Coronary artery (tissue), 2 donors: ENCODE results near the gene TRABD2B.
A peak's percentile ranks its signal among the peaks of the same experiment; 100 is the strongest.

Experiments
- DNase-seq: peaks from one replicate; pipeline ENCODE4 v3.0.0-alpha.2; 2017; ENCODE audit warnings: low spot score
- H3K27ac ChIP-seq, 2 donors: fragments of 200-600 bp; sonication (generic); one replicate each; pipeline ENCODE4 v1.5.1; 2016 to 2019
- H3K4me3 ChIP-seq: fragments of 200-600 bp; sonication (generic); 2 replicates; pipeline ENCODE4 v1.5.1; 2016; ENCODE audit warnings: mild to moderate bottlenecking, moderate library complexity
- TF ChIP-seq, protein P1 (sequence below): fragments of 200-600 bp; sonication (generic); IDR thresholded peaks from one replicate; pipeline ENCODE4 v1.5.1; 2019; ENCODE audit warnings: antibody characterized with exemption

TRABD2B gene

DNA sequence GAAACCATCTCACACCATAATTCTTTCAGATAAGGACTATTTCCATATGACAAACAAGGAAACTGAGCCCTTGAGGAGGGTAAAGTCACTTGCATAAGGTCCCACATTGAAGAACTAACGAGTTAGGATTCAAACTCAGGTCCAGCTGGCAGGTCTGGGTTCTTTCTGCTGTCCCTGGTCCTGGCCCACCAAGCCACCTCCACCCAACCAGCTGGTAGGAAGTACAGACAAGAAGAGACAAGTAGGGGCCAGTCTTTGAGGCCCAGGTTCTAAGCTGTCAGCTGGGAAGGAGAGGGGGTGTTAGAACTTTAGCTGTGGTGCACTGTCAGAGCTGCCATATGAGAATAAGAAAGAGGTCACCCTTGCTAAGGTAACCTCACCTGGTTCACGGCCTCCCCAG, 188.6 kb downstream of the TRABD2B start:
- no peak overlapping the region for H3K4me3 ChIP-seq
- DNase-seq = no peak
- TF ChIP-seq, protein P1, sequence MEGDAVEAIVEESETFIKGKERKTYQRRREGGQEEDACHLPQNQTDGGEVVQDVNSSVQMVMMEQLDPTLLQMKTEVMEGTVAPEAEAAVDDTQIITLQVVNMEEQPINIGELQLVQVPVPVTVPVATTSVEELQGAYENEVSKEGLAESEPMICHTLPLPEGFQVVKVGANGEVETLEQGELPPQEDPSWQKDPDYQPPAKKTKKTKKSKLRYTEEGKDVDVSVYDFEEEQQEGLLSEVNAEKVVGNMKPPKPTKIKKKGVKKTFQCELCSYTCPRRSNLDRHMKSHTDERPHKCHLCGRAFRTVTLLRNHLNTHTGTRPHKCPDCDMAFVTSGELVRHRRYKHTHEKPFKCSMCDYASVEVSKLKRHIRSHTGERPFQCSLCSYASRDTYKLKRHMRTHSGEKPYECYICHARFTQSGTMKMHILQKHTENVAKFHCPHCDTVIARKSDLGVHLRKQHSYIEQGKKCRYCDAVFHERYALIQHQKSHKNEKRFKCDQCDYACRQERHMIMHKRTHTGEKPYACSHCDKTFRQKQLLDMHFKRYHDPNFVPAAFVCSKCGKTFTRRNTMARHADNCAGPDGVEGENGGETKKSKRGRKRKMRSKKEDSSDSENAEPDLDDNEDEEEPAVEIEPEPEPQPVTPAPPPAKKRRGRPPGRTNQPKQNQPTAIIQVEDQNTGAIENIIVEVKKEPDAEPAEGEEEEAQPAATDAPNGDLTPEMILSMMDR = no peak
- peak overlapping the region; percentile 50 to 80 for H3K27ac ChIP-seq

DNA sequence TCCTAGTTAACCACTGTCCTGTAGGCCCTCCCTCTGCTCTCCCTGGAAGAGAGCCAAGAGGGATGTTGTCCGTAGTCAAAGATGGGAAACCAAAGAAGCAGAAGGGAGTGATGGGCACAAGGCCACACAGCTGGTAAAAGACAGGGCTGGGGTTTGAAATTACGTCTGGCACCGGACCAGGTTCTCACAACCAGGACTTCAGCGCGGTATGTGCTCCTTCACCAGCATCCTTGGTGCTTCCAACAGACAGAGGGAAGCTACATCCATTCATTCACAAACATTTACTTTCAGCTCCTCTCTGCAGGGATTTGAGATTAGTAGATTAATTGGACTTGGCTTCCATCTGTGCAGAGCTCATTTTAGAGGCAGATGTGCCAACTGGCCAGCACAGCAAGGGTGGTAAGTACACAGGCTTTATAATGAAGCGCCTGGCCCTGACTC, 191.2 kb downstream of the TRABD2B start:
- TF ChIP-seq, protein P1 = no peak
- Histone ChIP-seq H3K27ac (peak overlapping the region; percentile 47 to 73), H3K4me3 (no peak overlapping the region)
- DNase-seq = no peak

DNA sequence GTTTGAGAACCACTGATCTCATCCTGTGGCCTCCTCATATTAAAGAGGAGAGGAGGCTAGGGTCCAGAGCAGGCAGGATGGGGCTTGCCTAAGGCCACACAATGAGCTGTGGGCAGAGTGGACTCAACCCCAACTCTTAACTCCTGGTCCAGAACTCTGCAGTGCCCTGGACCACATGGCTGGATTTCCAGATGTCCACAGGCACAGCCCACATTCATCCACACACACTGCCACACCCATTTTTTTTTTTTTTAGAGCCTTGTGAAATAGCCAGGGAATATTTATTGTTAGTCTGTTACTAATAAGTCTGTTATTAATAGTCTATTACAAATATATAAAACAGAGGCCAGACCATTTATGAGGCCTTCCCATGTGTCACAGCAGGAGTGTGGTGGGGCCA, 192.2 kb downstream of the TRABD2B start:
- DNase-seq = no peak
- peak overlapping the region; percentile 48 to 81 for H3K27ac ChIP-seq
- no peak overlapping the region for H3K4me3 ChIP-seq
- TF ChIP-seq, protein P1 = no peak

DNA sequence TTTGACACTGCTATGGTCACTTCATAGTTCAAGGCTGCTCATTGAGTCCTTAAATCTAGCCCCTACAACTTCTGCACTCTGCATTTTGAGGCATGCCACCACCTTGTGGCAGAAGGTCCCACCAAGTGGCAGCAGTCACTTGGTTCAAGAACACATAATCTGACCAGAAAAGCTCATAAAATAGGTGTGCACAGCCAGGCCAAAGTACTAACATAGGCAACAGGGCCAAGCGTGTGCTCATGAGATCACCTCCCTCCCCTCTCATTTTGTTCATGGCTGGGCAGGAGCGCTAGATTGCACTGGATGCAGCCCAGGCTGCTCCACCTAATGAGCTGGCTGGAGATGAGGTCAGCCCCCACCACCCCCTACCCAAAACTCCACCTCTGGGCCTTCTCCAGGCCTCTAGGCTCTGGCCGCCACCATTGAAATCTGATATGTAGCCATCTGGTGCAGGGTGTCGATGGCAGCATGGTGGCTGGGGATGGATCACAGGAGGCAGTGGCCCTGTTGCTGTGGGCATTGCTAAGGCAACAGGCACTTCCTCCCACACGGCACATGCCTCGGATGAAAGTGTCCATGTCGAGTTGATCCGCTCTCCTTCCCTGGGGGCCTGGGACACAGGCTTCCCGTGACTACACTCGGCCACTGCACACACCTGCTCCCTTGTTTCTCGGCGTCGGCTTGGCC, 193.2 kb downstream of the TRABD2B start:
- TF ChIP-seq, protein P1 = no peak
- Histone ChIP-seq H3K27ac (peak overlapping the region; percentile 48 to 81), H3K4me3 (no peak overlapping the region)
- DNase-seq = no peak

DNA sequence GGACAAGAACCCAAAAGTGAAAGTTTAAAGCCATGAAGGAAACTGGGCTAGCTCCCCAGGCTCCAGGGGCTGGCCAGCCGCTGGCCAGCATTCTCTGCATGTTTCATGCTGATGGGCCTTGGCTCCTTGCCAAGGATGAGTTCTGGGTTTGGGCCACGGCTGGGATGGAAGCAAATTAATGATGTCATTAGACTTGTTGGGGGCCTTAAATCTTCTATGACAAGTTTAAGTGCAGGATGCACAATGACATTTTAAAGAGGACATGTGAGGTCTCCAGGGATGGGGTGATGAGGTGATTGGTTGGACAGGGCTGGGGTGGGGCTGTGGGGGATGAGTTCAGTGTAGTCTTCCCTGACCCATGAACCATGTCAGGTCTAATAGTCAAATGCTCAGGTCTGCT, 199.6 kb downstream of the TRABD2B start:
- Histone ChIP-seq H3K4me3 (no peak overlapping the region), H3K27ac (no peak overlapping the region)
- DNase-seq = no peak
- TF ChIP-seq, protein P1 = no peak

DNA sequence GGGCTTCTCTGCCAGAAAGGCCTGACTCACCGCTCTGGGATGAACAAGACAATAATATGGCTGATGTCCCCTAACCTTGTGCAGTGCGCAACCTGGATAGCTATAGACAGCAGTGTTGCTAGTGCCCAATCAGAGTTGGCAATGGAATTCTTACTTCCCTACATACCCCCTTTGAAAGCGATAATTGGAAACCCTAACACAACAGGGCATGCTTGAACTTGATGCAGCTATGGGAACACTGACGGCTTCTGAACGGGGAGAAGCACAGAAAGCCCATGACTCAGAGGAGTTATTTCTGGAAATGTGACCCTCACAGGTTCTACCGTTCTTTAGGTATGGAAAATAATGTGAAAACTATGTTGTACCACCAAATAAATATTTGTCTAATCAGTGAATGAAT, 200.6 kb downstream of the TRABD2B start:
- H3K4me3 ChIP-seq = no peak overlapping the region
- H3K27ac ChIP-seq = peak overlapping the region in 1 of 2 donors; percentile 60
- no peak for DNase-seq
- TF ChIP-seq, protein P1 = no peak

DNA sequence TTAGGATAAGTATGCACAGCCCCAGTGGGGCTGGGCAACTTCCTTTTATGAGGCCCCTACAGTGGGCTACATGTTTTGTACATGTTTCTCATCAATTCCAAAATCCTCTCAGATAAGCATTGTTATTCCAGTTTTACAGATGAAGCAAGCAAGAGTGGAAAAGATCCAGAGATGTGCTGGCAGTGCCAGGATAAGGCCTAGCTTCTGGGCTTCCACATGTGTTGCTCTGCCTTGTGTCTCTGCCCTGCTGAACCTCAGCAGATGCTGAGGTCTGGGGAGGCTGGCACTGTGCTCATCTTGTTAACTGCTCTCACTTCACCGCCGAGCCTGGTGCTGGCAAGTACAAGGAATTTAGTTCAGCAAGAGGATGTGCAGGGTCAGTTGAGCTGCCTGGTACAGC, 202.1 kb downstream of the TRABD2B start:
- no peak for DNase-seq
- TF ChIP-seq, protein P1 = no peak
- no peak overlapping the region for H3K27ac ChIP-seq

More for the DNA sequence above, 202.1 kb downstream of the TRABD2B start:
- H3K4me3 ChIP-seq = no peak overlapping the region
